BJ (cell line): ENCODE data around the gene LIM2. TPM values are rescaled to one million over a fixed set of nuclear protein-coding genes. Genes with fewer than 3 reads are reported as not detected.

ENCODE experiments used
- CTCF ChIA-PET: fragments of 350-600 bp; formaldehyde crosslinking; extraction: SDS; loops from one replicate; lab custom pipeline; 2021; ENCODE audit warnings: antibody characterized with exemption, inconsistent platforms; lab: Yijun Ruan, JAX
- POLR2A ChIA-PET: fragments of 300-600 bp; sonication (Branson Sonifier 250); formaldehyde crosslinking; extraction: SDS; loops from one replicate; lab custom pipeline; 2021; ENCODE audit warnings: antibody characterized with exemption; lab: Charles Lee
- DNase-seq: peaks from one replicate; pipeline ENCODE4 v3.0.0-alpha.2; 2011; ENCODE audit warnings: low read depth
- H3K27me3 ChIP-seq: 2 replicates; pipeline ENCODE4 v1.6.0; 2011; ENCODE audit warnings: low read length; ENCODE audit not compliant: control insufficient read depth, insufficient read depth
- H3K36me3 ChIP-seq: 2 replicates; pipeline ENCODE4 v1.5.1; 2011; ENCODE audit warnings: low read length; ENCODE audit not compliant: control insufficient read depth, insufficient read depth
- H3K4me3 ChIP-seq: 2 replicates; pipeline ENCODE4 v1.5.1; 2011; ENCODE audit warnings: low read depth, mild to moderate bottlenecking, control low read depth, low read length
- polyA plus RNA-seq: library from polyadenylated mRNA; depleted of rRNA; stranded (reverse); fragments of >200 nt; gene quantifications from 2 replicates; pipeline ENCODE4 v1.2.3, GENCODE V29; 2011
- TF ChIP-seq, protein P1 (sequence below): IDR thresholded peaks from 2 replicates; pipeline ENCODE4 v1.5.1; 2011; ENCODE audit warnings: low read depth, mild to moderate bottlenecking, control low read depth, inconsistent platforms, low read length, moderate library complexity; ENCODE audit not compliant: insufficient read depth

Gene LIM2
- polyA plus RNA-seq, 1 experiment: not detected

DNA sequence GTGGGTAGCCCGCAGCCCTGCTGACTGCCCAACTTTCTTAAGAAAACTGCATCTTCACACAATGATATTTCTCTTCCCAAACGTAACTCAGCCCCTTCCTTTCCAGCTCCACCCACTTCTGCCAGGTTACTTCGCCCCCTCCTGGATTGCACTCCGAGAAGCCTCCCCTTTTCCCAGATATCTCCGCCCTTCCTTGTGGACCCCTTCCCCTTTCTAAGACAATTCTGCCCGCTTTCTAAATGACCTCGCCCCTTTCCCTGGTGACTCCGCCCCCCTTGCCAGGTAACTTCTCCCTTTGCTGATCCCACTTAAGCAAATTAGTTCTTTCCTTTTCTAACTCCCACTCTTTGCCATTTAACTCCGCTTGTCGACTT, 48.5 kb downstream of the LIM2 start:
- TF ChIP-seq, protein P1, sequence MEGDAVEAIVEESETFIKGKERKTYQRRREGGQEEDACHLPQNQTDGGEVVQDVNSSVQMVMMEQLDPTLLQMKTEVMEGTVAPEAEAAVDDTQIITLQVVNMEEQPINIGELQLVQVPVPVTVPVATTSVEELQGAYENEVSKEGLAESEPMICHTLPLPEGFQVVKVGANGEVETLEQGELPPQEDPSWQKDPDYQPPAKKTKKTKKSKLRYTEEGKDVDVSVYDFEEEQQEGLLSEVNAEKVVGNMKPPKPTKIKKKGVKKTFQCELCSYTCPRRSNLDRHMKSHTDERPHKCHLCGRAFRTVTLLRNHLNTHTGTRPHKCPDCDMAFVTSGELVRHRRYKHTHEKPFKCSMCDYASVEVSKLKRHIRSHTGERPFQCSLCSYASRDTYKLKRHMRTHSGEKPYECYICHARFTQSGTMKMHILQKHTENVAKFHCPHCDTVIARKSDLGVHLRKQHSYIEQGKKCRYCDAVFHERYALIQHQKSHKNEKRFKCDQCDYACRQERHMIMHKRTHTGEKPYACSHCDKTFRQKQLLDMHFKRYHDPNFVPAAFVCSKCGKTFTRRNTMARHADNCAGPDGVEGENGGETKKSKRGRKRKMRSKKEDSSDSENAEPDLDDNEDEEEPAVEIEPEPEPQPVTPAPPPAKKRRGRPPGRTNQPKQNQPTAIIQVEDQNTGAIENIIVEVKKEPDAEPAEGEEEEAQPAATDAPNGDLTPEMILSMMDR: no peak
- Histone ChIP-seq H3K27me3 (no peaks in the 10 kb centered on the region), H3K4me3 (peak overlapping the region; percentile 65), H3K36me3 (no peaks in the 10 kb centered on the region)
- DNase-seq: no peak
- POLR2A ChIA-PET: interaction anchor here (0.6 kb wide), 5 partner anchors 20 to 350 kb away, joined by 3 to 12 read pairs (median 4); partner anchors contain the start of gene ETFB
- CTCF ChIA-PET: interaction anchor here (0.6 to 1.7 kb wide), 8 partner anchors 26 to 176 kb away, joined by 3 to 6 read pairs (median 4); partner anchors contain the start of gene CLDND2

DNA sequence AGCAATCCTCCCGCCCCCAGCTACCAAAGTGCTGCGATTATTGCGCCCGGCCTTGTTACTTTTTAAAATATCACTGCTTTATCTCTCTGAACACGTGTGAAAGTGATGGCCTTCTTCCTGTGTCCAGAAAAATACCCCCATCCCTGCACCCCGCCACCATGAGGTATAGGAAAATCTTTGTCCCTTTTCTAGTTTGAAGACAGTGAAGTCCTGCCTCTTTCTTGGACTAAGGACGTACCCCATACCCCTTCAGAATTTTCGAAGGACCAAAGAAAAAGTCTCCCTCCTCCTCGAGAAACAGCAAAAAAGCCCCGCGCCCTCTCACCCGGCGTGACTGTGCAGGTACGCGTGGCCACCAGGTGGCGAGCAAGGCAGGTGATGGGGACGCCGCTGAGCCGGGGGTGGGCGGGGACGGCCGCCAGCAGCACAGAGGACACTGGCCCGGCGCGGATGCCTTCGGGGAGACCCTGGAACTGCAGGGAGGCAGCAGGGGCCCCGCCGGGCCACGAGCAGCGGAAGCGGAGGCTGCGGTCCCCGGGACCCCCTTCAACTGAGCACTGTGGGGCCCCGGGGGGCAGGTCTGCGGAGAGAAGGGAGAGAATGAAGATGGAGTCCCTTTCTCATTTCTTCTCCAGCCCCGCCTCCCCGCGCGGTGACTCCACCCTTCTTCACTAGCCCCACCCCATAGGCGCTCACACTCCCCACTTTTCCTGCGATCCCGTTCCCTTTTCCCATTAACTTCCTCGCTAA, 49.0 kb downstream of the LIM2 start:
- ChIA-PET CTCF (interaction anchor here (0.6 to 1.7 kb wide), 13 partner anchors 13 to 177 kb away, joined by 3 to 7 read pairs (median 3); partner anchors contain the start of gene CLDND2), POLR2A (no interaction called here)
- no peaks in the 10 kb centered on the region for H3K27me3 ChIP-seq
- TF ChIP-seq, protein P1: peak; percentile 89
- DNase-seq: no peak
- peak overlapping the region; percentile 65 for H3K4me3 ChIP-seq
- H3K36me3 ChIP-seq: no peaks in the 10 kb centered on the region

DNA sequence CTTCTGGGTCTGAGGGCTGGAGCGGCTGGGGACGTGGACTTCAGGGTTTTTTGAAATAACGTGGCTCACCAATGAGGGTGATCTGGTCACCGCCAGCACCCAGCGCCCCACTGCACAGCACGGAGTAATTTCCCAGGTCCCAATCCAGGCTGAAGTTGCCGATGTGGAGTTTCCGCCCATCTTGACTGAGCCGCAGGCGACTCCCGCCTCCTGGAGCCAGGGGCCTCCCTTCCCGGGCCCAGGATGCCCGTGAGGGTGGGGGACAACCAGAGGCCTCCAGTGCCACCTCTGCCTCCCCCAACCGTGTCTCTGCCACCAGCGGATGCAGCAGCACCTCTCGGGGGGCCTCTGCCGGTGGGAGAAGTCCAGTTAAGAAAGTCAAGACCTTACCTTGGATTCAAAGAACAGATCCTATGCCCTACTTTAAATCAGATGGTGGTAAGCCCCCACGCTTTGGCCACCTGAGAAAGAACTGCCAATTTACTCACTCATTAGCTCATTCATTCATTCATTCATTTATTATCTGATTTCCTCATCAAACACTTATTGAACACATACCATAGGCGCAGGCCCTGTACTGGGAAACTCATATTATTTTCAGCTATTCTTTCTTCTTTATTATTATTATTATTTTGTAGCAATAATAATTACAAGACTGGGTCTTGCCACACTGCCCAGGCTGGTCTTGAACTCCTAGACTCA, 49.8 kb downstream of the LIM2 start:
- no peaks in the 10 kb centered on the region for H3K27me3 ChIP-seq
- ChIA-PET POLR2A (no interaction called here), CTCF (interaction anchor here (0.7 to 1.7 kb wide), 8 partner anchors 12 to 370 kb away, joined by 3 to 7 read pairs (median 3); no protein-coding TSS in a partner anchor)
- DNase-seq: no peak
- no peaks in the 10 kb centered on the region for H3K36me3 ChIP-seq
- TF ChIP-seq, protein P1: no peak
- H3K4me3 ChIP-seq: no peak overlapping the region

DNA sequence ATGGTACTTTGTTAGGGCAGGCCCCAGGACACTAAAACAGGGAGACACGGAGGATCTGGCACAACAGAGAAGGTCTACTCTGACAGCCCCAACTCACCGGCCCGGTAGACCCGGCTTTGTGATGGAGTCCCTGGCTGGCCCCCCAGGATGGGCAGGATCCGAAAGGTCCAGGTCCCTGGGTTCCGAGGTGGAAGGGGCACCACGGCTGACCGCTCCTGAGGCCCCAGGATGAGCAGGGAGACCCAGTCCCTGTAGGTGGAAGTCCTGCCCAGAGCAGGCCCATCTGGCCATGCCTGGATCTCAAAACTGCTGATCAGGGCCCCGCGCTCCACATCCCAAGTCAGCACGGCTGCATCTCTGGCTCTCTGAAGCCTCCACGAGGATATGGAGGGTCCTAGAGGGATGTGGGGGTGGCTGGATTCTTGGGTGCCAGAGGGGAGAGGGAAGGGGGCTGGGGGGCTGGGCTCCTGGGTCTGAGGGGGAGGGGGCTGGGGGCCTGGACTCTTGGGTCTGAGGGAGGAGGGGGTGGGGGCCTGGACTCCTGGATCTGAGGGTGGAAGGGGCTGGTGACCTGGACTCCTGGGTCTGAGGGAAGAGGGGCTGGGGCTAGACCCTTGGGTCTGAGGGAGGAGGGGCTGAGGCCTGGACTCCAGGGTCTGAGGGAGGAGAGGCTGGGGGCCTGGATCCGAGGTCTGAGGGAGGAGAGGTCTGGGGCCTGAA, 50.5 kb downstream of the LIM2 start:
- CTCF ChIA-PET: interaction anchor here (0.7 to 1.2 kb wide), 4 partner anchors 61 to 371 kb away, joined by 3 to 7 read pairs (median 3); no protein-coding TSS in a partner anchor
- no peaks in the 10 kb centered on the region for H3K36me3 ChIP-seq
- H3K4me3 ChIP-seq: no peak overlapping the region
- POLR2A ChIA-PET: no interaction called here
- no peak for DNase-seq
- TF ChIP-seq, protein P1: no peak
- H3K27me3 ChIP-seq: no peaks in the 10 kb centered on the region
